HepG2 (cell line): ENCODE results near the gene G6PD. TPM values are rescaled to one million over a fixed set of nuclear protein-coding genes. Genes with fewer than 3 reads are reported as not detected.

Source experiments
- GZF1 ChIP-seq: sonication (generic); formaldehyde crosslinking; IDR thresholded peaks from 2 replicates; pipeline ENCODE4 v1.5.1; 2020; ENCODE audit warnings: mild to moderate bottlenecking, missing genetic modification reagents
- MXI1 ChIP-seq: IDR thresholded peaks from 3 replicates; pipeline ENCODE4 v1.6.1; 2012; ENCODE audit warnings: low read depth, low read length, inconsistent platforms, borderline replicate concordance
- NR2F6 ChIP-seq, 2 experiments: IDR thresholded peaks; 2 replicates each; pipeline ENCODE4 v1.6.1; 2016; ENCODE audit warnings: antibody characterized with exemption in 1 of 2, mild to moderate bottlenecking in 1 of 2
- PAWR ChIP-seq: sonication (generic); formaldehyde crosslinking; IDR thresholded peaks from 2 replicates; pipeline ENCODE4 v1.4.0; 2020; ENCODE audit warnings: missing genetic modification reagents, mild to moderate bottlenecking, borderline replicate concordance
- POLR2AphosphoS2 ChIP-seq: IDR thresholded peaks from 2 replicates; pipeline ENCODE4 v1.6.1; 2011; ENCODE audit warnings: low read depth, low read length, improper control_type of control experiment
- POLR2G ChIP-seq: fragments of 200-400 bp; formaldehyde crosslinking; IDR thresholded peaks from 2 replicates; pipeline ENCODE4 v1.6.1; 2018; ENCODE audit warnings: mild to moderate bottlenecking, low read depth, low read length, moderate library complexity
- RBM39 ChIP-seq: fragments of 200-400 bp; formaldehyde crosslinking; IDR thresholded peaks from one replicate; pipeline ENCODE4 v1.6.1; 2018; ENCODE audit warnings: antibody characterized with exemption, mild to moderate bottlenecking, low read depth, low read length; ENCODE audit not compliant: poor library complexity, severe bottlenecking
- ZFP36L2 ChIP-seq: sonication (generic); formaldehyde crosslinking; IDR thresholded peaks from 2 replicates; pipeline ENCODE4 v1.4.0; 2020; ENCODE audit warnings: missing genetic modification reagents
- ZNF430 ChIP-seq: sonication (generic); formaldehyde crosslinking; IDR thresholded peaks from 2 replicates; pipeline ENCODE4 v1.9.0; 2021; ENCODE audit warnings: mild to moderate bottlenecking, missing genetic modification reagents
- ZNF496 ChIP-seq: sonication (generic); formaldehyde crosslinking; IDR thresholded peaks from 2 replicates; pipeline ENCODE4 v1.8.1; 2023; ENCODE audit warnings: mild to moderate bottlenecking, moderate library complexity, missing genetic modification reagents; ENCODE audit not compliant: insufficient replicate concordance
- ZNF713 ChIP-seq: sonication (generic); formaldehyde crosslinking; IDR thresholded peaks from 2 replicates; pipeline ENCODE4 v1.4.0; 2020; ENCODE audit warnings: mild to moderate bottlenecking, missing genetic modification reagents
- polyA plus RNA-seq, 8 experiments: library from polyadenylated mRNA; depleted of rRNA in 3 of 8; stranded (reverse) in 7 of 8; unstranded in 1 of 8; fragments of >200 nt; fragmentation: Illumina TruSeq in 4 of 8; extraction: Trizol in 4 of 8; gene quantifications; 2 replicates each; pipeline versions ENCODE4 v1.2.1 to v1.2.3, GENCODE V29; 2011 to 2016; ENCODE audit warnings: low read depth in 4 of 8, missing spikeins in 1 of 8, mixed read lengths in 1 of 8; ENCODE audit not compliant: insufficient read depth in 1 of 8
- total RNA-seq, 5 experiments: library from RNA; depleted of rRNA; stranded (reverse); fragments of >200 nt; fragmentation: Illumina TruSeq; extraction: Trizol; gene quantifications; 2 replicates each; pipeline ENCODE4 v1.2.3, GENCODE V29; 2016; ENCODE audit warnings: low read depth in 1 of 5
- TF ChIP-seq, protein P1 (sequence below): sonication (generic); formaldehyde crosslinking; IDR thresholded peaks from 2 replicates; pipeline ENCODE4 v1.9.0; 2021; ENCODE audit warnings: missing genetic modification reagents, borderline replicate concordance
- TF ChIP-seq, protein P2 (sequence below): sonication (generic); formaldehyde crosslinking; IDR thresholded peaks from 2 replicates; pipeline ENCODE4 v1.4.0; 2020; ENCODE audit warnings: missing genetic modification reagents
- TF ChIP-seq, protein P3 (sequence below): sonication (generic); formaldehyde crosslinking; IDR thresholded peaks from 2 replicates; pipeline ENCODE4 v1.5.1; 2020; ENCODE audit warnings: mild to moderate bottlenecking, missing genetic modification reagents
- TF ChIP-seq, protein P4 (sequence below): sonication (generic); formaldehyde crosslinking; IDR thresholded peaks from 2 replicates; pipeline ENCODE4 v1.4.0; 2020; ENCODE audit warnings: mild to moderate bottlenecking, missing genetic modification reagents
- TF ChIP-seq, protein P5 (sequence below): sonication (generic); formaldehyde crosslinking; IDR thresholded peaks from 2 replicates; pipeline ENCODE4 v1.5.1; 2020; ENCODE audit warnings: missing genetic modification reagents, mild to moderate bottlenecking, borderline replicate concordance
- TF ChIP-seq, protein P6 (sequence below): sonication (generic); formaldehyde crosslinking; IDR thresholded peaks from 2 replicates; pipeline ENCODE4 v1.4.0; 2020; ENCODE audit warnings: missing genetic modification reagents

Gene G6PD
- total and polyA plus RNA-seq, 2 of the 13 experiments (the other 11 are each of a cell fraction or from before 2014, with no cell fraction given): 18.8 to 28.8 TPM

DNA sequence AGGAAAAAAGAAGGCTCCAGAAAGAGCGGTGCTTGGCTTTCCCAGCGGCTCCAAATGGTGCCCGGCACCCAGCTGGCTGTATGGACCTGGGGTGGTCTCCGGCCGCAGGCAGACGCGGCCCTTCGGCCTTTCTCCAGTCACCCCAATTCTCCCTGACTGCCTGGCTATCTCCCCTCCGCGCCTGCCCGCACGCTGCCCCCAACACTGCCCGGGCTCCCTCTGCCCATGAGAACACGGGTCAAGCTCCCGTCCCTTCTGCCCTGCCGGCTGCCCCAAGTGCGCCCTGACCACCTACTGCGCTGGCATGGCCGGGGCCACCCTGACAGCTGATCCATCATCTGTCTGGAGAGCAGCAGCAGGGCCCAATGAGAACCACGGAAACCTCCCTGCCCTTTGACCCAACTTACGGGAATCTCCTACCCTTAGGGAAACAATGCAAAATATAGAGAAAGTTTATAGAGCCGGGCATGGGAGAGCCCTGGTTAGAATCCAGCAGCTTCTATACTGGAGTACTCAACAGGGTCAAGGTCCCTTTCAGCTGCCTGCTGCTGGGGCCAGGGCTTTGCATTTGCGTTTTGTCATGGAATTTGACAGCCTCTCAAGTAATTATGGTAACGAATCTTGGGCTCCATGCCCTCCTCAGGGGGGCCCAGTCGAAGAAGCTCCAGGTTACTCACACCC is 29.4 kb downstream of the G6PD start (continued):
- TF ChIP-seq, protein P1, sequence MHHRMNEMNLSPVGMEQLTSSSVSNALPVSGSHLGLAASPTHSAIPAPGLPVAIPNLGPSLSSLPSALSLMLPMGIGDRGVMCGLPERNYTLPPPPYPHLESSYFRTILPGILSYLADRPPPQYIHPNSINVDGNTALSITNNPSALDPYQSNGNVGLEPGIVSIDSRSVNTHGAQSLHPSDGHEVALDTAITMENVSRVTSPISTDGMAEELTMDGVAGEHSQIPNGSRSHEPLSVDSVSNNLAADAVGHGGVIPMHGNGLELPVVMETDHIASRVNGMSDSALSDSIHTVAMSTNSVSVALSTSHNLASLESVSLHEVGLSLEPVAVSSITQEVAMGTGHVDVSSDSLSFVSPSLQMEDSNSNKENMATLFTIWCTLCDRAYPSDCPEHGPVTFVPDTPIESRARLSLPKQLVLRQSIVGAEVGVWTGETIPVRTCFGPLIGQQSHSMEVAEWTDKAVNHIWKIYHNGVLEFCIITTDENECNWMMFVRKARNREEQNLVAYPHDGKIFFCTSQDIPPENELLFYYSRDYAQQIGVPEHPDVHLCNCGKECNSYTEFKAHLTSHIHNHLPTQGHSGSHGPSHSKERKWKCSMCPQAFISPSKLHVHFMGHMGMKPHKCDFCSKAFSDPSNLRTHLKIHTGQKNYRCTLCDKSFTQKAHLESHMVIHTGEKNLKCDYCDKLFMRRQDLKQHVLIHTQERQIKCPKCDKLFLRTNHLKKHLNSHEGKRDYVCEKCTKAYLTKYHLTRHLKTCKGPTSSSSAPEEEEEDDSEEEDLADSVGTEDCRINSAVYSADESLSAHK: no peak
- TF ChIP-seq, protein P2, sequence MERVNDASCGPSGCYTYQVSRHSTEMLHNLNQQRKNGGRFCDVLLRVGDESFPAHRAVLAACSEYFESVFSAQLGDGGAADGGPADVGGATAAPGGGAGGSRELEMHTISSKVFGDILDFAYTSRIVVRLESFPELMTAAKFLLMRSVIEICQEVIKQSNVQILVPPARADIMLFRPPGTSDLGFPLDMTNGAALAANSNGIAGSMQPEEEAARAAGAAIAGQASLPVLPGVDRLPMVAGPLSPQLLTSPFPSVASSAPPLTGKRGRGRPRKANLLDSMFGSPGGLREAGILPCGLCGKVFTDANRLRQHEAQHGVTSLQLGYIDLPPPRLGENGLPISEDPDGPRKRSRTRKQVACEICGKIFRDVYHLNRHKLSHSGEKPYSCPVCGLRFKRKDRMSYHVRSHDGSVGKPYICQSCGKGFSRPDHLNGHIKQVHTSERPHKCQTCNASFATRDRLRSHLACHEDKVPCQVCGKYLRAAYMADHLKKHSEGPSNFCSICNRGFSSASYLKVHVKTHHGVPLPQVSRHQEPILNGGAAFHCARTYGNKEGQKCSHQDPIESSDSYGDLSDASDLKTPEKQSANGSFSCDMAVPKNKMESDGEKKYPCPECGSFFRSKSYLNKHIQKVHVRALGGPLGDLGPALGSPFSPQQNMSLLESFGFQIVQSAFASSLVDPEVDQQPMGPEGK: no peak
- TF ChIP-seq POLR2AphosphoS2: no peak
- TF ChIP-seq, protein P3, sequence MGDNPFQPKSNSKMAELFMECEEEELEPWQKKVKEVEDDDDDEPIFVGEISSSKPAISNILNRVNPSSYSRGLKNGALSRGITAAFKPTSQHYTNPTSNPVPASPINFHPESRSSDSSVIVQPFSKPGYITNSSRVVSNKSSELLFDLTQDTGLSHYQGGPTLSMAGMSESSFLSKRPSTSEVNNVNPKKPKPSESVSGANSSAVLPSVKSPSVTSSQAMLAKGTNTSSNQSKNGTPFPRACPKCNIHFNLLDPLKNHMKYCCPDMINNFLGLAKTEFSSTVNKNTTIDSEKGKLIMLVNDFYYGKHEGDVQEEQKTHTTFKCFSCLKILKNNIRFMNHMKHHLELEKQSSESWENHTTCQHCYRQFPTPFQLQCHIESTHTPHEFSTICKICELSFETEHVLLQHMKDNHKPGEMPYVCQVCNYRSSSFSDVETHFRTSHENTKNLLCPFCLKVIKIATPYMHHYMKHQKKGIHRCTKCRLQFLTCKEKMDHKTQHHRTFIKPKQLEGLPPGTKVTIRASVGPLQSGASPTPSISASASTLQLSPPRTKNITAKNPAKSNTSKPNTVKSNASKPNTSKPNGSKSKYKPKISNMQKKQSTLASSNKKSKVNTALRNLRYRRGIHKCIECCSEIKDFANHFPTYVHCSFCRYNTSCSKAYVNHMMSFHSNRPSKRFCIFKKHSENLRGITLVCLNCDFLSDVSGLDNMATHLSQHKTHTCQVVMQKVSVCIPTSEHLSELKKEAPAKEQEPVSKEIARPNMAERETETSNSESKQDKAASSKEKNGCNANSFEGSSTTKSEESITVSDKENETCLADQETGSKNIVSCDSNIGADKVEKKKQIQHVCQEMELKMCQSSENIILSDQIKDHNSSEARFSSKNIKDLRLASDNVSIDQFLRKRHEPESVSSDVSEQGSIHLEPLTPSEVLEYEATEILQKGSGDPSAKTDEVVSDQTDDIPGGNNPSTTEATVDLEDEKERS (CRISPR knock-in tag): no peak
- TF ChIP-seq ZFP36L2 (CRISPR knock-in tag): no peak
- TF ChIP-seq, protein P4, sequence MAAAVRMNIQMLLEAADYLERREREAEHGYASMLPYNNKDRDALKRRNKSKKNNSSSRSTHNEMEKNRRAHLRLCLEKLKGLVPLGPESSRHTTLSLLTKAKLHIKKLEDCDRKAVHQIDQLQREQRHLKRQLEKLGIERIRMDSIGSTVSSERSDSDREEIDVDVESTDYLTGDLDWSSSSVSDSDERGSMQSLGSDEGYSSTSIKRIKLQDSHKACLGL: no peak
- TF ChIP-seq ZNF713 (CRISPR knock-in tag): no peak
- TF ChIP-seq POLR2G: peak; percentile 37; the same call in 1 of the 2 replicates
- TF ChIP-seq, protein P5, sequence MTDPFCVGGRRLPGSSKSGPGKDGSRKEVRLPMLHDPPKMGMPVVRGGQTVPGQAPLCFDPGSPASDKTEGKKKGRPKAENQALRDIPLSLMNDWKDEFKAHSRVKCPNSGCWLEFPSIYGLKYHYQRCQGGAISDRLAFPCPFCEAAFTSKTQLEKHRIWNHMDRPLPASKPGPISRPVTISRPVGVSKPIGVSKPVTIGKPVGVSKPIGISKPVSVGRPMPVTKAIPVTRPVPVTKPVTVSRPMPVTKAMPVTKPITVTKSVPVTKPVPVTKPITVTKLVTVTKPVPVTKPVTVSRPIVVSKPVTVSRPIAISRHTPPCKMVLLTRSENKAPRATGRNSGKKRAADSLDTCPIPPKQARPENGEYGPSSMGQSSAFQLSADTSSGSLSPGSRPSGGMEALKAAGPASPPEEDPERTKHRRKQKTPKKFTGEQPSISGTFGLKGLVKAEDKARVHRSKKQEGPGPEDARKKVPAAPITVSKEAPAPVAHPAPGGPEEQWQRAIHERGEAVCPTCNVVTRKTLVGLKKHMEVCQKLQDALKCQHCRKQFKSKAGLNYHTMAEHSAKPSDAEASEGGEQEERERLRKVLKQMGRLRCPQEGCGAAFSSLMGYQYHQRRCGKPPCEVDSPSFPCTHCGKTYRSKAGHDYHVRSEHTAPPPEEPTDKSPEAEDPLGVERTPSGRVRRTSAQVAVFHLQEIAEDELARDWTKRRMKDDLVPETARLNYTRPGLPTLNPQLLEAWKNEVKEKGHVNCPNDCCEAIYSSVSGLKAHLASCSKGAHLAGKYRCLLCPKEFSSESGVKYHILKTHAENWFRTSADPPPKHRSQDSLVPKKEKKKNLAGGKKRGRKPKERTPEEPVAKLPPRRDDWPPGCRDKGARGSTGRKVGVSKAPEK (CRISPR knock-in tag): no peak
- peak; percentile 94; the same call in 1 of the 2 replicates for TF ChIP-seq GZF1 (CRISPR knock-in tag)
- TF ChIP-seq NR2F6 (IDR thresholded peaks at IDR 0.05): peak; percentile 72
- TF ChIP-seq NR2F6 (CRISPR knock-in tag; IDR thresholded peaks at IDR 0.05): peak; percentile 81
- TF ChIP-seq MXI1: peak; percentile 46; the same call in 1 of the 3 replicates
- TF ChIP-seq ZNF496 (CRISPR knock-in tag): no peak
- no peak for TF ChIP-seq ZNF430
- TF ChIP-seq PAWR (CRISPR knock-in tag): no peak
- TF ChIP-seq, protein P6, sequence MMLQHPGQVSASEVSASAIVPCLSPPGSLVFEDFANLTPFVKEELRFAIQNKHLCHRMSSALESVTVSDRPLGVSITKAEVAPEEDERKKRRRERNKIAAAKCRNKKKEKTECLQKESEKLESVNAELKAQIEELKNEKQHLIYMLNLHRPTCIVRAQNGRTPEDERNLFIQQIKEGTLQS (CRISPR knock-in tag): no peak
- TF ChIP-seq RBM39: no peak
